ENCODE measurements around the gene OGFR.

Gene OGFR

GRCh38 chr20:62858058-62858830 lies 53.6 kb downstream of the OGFR start:
- H3K27ac Mint-ChIP-seq = no peak overlapping the region

GRCh38 chr20:62859721-62860120 lies 55.1 kb downstream of the OGFR start:
- Mint-ChIP-seq H3K9me3 (peaks cover 4 to 7% of the 10 kb centered on the region in 2 donors), H3K36me3 (peaks cover 18 to 19% of the 10 kb centered on the region in 2 donors), H3K27ac (no peak overlapping the region), H3K4me1 (peaks cover 20 to 32% of the 10 kb centered on the region in 2 donors), H3K4me3 (peak overlapping the region; percentile 50 to 76), H3K27me3 (no peaks in the 10 kb centered on the region)
- ATAC-seq (replicated peaks) (no peak), DNase-seq (no peak)

More at GRCh38 chr20:62858058-62858830, 53.6 kb downstream of the OGFR start:
- Mint-ChIP-seq H3K9me3 (peaks cover 4 to 7% of the 10 kb centered on the region in 2 donors), H3K4me3 (no peak overlapping the region), H3K36me3 (peaks cover 20 to 31% of the 10 kb centered on the region in 2 donors), H3K4me1 (peaks cover 20 to 32% of the 10 kb centered on the region in 2 donors), H3K27me3 (no peaks in the 10 kb centered on the region)
- ATAC-seq (replicated peaks) (no peak), DNase-seq (no peak)

DNA sequence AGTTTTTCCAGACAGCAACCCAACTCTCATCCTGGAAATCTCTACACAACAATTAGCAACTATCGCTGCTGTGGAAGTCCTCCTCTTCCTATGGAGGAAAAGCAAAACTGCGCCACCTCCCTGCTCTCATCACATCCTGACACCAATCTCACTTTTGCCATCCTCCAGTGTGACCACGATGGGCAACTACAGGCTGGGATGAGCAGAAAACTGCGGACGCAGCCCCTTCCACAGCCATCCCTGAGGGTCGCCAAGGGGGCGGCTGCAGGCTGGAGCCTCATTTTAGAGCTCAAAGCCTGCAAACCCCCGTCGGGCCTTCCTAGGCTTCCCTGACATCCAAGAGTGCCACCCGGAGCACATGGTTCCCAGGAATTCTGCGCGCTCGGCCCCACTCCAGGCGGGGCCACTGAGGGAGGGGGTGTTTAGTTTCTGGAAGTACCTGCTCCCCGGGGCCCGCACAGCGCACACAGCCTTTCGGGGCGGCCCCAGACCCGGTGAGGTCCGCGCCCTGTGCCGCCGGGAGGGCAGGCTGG lies 55.8 kb downstream of the OGFR start:
- peak overlapping the region; percentile 1 for H3K27ac Mint-ChIP-seq
- H3K36me3 Mint-ChIP-seq = peaks cover 17 to 18% of the 10 kb centered on the region in 2 donors
- H3K9me3 Mint-ChIP-seq = peaks cover 4 to 7% of the 10 kb centered on the region in 2 donors
- ATAC-seq (replicated peaks) (no peak), DNase-seq (no peak)
- peaks cover 20 to 32% of the 10 kb centered on the region in 2 donors for H3K4me1 Mint-ChIP-seq
- peak overlapping the region; percentile 60 to 76 for H3K4me3 Mint-ChIP-seq
- no peaks in the 10 kb centered on the region for H3K27me3 Mint-ChIP-seq

DNA sequence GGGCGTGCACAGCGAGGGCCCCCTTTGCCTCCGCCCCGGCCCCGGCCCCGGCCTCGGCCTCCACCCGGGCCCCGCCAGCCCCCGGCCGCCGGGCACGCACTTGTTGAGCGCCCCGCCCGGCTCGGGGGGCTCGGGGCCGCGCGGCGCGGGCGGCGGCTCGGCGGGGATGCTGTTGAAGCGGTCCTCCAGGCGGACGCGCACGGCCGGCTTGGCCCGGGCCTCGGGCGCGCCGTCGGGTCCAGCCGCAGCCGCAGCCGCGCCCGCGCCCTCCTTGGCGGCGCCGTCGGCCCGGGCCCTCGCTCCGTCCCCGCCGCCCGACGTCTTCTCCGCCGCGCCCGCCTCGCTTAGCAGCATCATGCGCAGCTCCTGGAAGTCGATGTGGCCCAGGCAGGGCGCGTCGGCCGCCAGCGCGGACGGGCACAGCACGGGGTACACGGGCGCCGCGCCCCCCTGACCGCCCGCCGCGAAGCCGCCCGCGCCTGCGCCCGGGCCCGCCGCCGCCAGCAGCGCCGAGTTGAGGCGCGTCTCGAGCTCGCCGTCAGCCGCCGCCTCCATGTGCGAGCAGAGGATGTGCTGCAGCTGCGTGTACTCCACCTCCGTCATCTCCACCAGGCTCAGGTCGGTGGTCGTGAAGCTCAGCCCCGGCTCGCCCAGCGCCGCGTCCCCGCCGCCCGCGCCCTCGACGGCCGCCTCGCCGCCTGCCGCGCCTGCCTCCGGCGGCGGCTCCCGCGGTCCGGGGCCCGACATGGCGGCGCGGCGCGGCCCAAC lies 56.5 kb downstream of the OGFR start:
- peak; percentile 48 for ATAC-seq (replicated peaks)
- H3K27me3 Mint-ChIP-seq = no peaks in the 10 kb centered on the region
- H3K27ac Mint-ChIP-seq = no peak overlapping the region
- peaks cover 20 to 32% of the 10 kb centered on the region in 2 donors for H3K4me1 Mint-ChIP-seq
- peak overlapping the region; percentile 46 to 60 for H3K4me3 Mint-ChIP-seq
- H3K36me3 Mint-ChIP-seq = peaks cover 17 to 18% of the 10 kb centered on the region in 2 donors
- no peak for DNase-seq
- H3K9me3 Mint-ChIP-seq = peaks cover 4 to 7% of the 10 kb centered on the region in 2 donors

GRCh38 chr20:62861726-62862336 lies 57.2 kb downstream of the OGFR start, which contains the start of gene TCFL5:
TCFL5 (minus strand) TSS chr20:62861822; CDS start chr20:62861670, 152 bp downstream.
- H3K9me3 Mint-ChIP-seq = peaks cover 4 to 7% of the 10 kb centered on the region in 2 donors
- peak within 1 kb of the TSS; percentile 62 to 76 for H3K4me3 Mint-ChIP-seq
- DNase-seq (peak; percentile 90), ATAC-seq (replicated peaks) (peak; percentile 89 to 91)
- H3K27ac Mint-ChIP-seq = peak within 1 kb of the TSS; percentile 51
- H3K4me1 Mint-ChIP-seq = peaks cover 20 to 32% of the 10 kb centered on the region in 2 donors
- H3K27me3 Mint-ChIP-seq = no peaks in the 10 kb centered on the region
- H3K36me3 Mint-ChIP-seq = peaks cover 15 to 16% of the 10 kb centered on the region in 2 donors
